ENCODE data around the gene RASAL2. TPM values are rescaled to one million over a fixed set of nuclear protein-coding genes. Genes with fewer than 3 reads are reported as not detected.

RASAL2 gene
- total and polyA plus RNA-seq, 9 of the 15 experiments (the other 6 are each of a cell fraction or from before 2014, with no cell fraction given) = 0.13 to 1.0 (median 0.62) TPM

DNA sequence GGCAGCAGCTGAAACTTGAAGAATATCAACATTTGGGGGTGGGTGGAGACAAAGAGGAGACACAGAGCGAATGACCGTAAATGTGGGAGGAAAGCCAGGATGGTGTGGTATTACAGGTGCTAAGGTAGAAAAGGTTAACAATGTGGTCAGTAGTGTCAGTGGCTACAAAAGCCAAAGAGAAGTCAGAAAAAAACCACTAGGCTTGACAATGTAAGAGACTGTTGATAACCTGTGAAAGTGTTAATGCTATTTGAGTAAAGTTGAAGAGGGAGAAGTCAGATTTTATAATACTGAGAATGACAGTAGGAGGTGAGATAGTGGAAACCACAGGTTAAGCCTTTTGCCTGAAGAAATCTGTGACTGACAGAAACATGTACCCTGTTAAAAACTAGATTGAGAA, 282.1 kb downstream of the RASAL2 start:
- FAIRE-seq (no peak), DNase-seq (ENCODE audit: extremely low read depth in 1 of 4, low spot score in 3 of 4) (no peak), ATAC-seq (no peak)
- Histone ChIP-seq H3K4me2 (ENCODE audit: insufficient read depth, low read length) (no peak overlapping the region), H3K27me3 (ENCODE audit: control insufficient read depth in 2 of 2, insufficient read depth in 2 of 2, low read length in 2 of 2) (no peaks in the 10 kb centered on the region), H3K9me1 (ENCODE audit: control insufficient read depth, insufficient read depth, low read length) (no peaks in the 10 kb centered on the region), H3K27ac (ENCODE audit: extremely low read depth, low read depth, low read length) (no peak overlapping the region), H3K4me1 (replicated peaks in 1 of 2; ENCODE audit: control insufficient read depth in 2 of 2, insufficient read depth in 2 of 2, low read length in 2 of 2) (no peaks in the 10 kb centered on the region), H3K4me3 (no peak overlapping the region), H2AFZ (ENCODE audit: low read depth, low read length) (no peak overlapping the region), H3K36me3 (ENCODE audit: control insufficient read depth, insufficient read depth, low read length) (no peaks in the 10 kb centered on the region), H4K20me1 (replicated peaks; ENCODE audit: control insufficient read depth, insufficient read depth, low read length) (no peaks in the 10 kb centered on the region), H3K79me2 (ENCODE audit: control insufficient read depth, insufficient read depth, low read length) (no peaks in the 10 kb centered on the region), H3K9me3 (replicated peaks; ENCODE audit: control insufficient read depth, insufficient read depth, low read depth, low read length) (no peaks in the 10 kb centered on the region), H3K9ac (ENCODE audit: insufficient read depth in 1 of 2, low read depth in 2 of 2, low read length in 2 of 2) (no peak overlapping the region)
- POLR2A ChIA-PET = no interaction called here
- 0% methylated on average over 2 of the region's 2 CpGs for WGBS (ENCODE audit: insufficient coverage, low coverage, missing lambda C conversion rate)
- no TSS peak for BruUV-seq (replicated peaks)
- in situ Hi-C loops (cut with MboI) (no loop called here), intact Hi-C loops (cut with micrococcal nuclease) (no loop called here)
- CTCF ChIA-PET (ENCODE audit: low intra/inter-chr PET ratio) = interaction anchor here (0.6 kb wide), 1 partner anchor 631 kb away, joined by 4 read pairs; no protein-coding TSS in a partner anchor
- no peak for TF ChIP-seq RBM22 (IDR thresholded peaks at IDR 0.05; ENCODE audit: low read depth, low read length, poor library complexity, severe bottlenecking)
- TF ChIP-seq DPF2 (IDR thresholded peaks at IDR 0.05) = no peak
- TF ChIP-seq, protein P1, sequence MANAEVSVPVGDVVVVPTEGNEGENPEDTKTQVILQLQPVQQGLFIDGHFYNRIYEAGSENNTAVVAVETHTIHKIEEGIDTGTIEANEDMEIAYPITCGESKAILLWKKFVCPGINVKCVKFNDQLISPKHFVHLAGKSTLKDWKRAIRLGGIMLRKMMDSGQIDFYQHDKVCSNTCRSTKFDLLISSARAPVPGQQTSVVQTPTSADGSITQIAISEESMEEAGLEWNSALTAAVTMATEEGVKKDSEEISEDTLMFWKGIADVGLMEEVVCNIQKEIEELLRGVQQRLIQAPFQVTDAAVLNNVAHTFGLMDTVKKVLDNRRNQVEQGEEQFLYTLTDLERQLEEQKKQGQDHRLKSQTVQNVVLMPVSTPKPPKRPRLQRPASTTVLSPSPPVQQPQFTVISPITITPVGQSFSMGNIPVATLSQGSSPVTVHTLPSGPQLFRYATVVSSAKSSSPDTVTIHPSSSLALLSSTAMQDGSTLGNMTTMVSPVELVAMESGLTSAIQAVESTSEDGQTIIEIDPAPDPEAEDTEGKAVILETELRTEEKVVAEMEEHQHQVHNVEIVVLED (CRISPR knock-in tag; IDR thresholded peaks at IDR 0.05) = no peak
- no peak for TF ChIP-seq EGR1 (conservative IDR thresholded peaks at IDR 0.05)
- no peak for TF ChIP-seq PHF20 (IDR thresholded peaks at IDR 0.05; ENCODE audit: partially characterized antibody)
- TF ChIP-seq TEAD1 (CRISPR knock-in tag; IDR thresholded peaks at IDR 0.05) = no peak
- no peak for TF ChIP-seq XRCC4 (IDR thresholded peaks at IDR 0.05; ENCODE audit: extremely low read depth, insufficient read depth, insufficient read length)
- TF ChIP-seq MAFG (tag; conservative IDR thresholded peaks at IDR 0.05) = no peak
- no peak for TF ChIP-seq HDAC2 (IDR thresholded peaks at IDR 0.05)
- TF ChIP-seq, protein P2, sequence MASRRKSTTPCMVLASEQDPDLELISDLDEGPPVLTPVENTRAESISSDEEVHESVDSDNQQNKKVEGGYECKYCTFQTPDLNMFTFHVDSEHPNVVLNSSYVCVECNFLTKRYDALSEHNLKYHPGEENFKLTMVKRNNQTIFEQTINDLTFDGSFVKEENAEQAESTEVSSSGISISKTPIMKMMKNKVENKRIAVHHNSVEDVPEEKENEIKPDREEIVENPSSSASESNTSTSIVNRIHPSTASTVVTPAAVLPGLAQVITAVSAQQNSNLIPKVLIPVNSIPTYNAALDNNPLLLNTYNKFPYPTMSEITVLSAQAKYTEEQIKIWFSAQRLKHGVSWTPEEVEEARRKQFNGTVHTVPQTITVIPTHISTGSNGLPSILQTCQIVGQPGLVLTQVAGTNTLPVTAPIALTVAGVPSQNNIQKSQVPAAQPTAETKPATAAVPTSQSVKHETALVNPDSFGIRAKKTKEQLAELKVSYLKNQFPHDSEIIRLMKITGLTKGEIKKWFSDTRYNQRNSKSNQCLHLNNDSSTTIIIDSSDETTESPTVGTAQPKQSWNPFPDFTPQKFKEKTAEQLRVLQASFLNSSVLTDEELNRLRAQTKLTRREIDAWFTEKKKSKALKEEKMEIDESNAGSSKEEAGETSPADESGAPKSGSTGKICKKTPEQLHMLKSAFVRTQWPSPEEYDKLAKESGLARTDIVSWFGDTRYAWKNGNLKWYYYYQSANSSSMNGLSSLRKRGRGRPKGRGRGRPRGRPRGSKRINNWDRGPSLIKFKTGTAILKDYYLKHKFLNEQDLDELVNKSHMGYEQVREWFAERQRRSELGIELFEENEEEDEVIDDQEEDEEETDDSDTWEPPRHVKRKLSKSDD (conservative IDR thresholded peaks at IDR 0.05; ENCODE audit: low read length) = no peak
- no peak for TF ChIP-seq E2F8 (IDR thresholded peaks at IDR 0.05; ENCODE audit: low read depth, partially characterized antibody)
- TF ChIP-seq CREB5 (CRISPR knock-in tag; IDR thresholded peaks at IDR 0.05) = no peak
- no peak for TF ChIP-seq BRF2 (IDR thresholded peaks at IDR 0.05; ENCODE audit: borderline replicate concordance, insufficient read depth, insufficient read length)
- TF ChIP-seq ZKSCAN3 (CRISPR knock-in tag; IDR thresholded peaks at IDR 0.05) = no peak

All from K562 (cell line).